ENCODE results near the gene DLGAP4. TPM values are rescaled to one million over a fixed set of nuclear protein-coding genes. Genes with fewer than 3 reads are reported as not detected.
A peak's percentile ranks its signal among the peaks of the same experiment; 100 is the strongest.

The DLGAP4 gene
- total RNA-seq, 1 donor from 2014 or later, result 99.1 TPM

DNA sequence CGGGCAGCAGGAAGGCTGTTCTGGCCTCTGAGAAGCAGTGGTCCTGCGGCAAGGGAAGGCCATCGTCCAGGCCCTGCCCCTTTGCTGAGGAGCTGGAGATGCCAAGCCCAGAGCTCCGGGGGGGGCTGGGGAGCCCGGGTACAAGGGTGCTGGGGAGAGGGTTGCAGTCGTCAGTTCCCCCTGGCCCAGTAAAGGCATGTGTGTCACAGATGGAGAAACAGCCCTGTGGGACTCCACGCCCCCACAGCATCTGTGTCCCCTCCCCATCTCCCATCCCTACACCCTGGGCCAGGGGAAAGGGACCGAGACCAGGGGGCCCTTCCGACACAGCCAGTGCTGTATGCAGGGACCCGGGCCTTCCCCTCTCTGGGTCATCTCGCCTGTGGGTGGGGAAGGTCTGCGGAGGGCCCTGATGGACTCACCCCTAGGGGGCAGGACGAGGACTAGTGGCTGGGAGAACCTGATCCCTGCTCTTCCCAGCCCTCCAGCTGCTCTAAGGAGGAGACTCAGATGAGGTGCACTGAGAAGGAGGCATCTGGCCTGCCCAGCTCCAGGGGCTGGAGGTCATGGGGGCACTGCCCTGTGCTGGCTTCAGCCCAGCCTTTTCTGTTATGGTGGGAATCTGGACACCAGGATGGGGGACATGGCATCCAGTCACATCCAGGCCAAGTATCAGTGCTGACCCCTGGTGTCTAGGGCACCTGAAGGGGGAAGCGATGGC, 235.8 kb downstream of the DLGAP4 start:
- H3K36me3 Mint-ChIP-seq, result peaks cover 7% of the 10 kb centered on the region
- TF ChIP-seq, protein P1, sequence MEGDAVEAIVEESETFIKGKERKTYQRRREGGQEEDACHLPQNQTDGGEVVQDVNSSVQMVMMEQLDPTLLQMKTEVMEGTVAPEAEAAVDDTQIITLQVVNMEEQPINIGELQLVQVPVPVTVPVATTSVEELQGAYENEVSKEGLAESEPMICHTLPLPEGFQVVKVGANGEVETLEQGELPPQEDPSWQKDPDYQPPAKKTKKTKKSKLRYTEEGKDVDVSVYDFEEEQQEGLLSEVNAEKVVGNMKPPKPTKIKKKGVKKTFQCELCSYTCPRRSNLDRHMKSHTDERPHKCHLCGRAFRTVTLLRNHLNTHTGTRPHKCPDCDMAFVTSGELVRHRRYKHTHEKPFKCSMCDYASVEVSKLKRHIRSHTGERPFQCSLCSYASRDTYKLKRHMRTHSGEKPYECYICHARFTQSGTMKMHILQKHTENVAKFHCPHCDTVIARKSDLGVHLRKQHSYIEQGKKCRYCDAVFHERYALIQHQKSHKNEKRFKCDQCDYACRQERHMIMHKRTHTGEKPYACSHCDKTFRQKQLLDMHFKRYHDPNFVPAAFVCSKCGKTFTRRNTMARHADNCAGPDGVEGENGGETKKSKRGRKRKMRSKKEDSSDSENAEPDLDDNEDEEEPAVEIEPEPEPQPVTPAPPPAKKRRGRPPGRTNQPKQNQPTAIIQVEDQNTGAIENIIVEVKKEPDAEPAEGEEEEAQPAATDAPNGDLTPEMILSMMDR (IDR thresholded peaks at IDR 0.05; ENCODE audit: unreplicated experiment), result peak; percentile 33
- H3K4me1 Mint-ChIP-seq, result peaks cover 39% of the 10 kb centered on the region
- H3K27ac Mint-ChIP-seq, result peak overlapping the region; percentile 83
- peak overlapping the region; percentile 77 for H3K4me3 Mint-ChIP-seq
- DNase-seq (ENCODE audit: low spot score in 2 of 2, unreplicated experiment in 2 of 2), result peak in 1 of 2 experiments; percentile 46
- no peaks in the 10 kb centered on the region for H3K27me3 Mint-ChIP-seq (ENCODE audit: low read depth)
- H3K9me3 Mint-ChIP-seq, result no peaks in the 10 kb centered on the region

DNA sequence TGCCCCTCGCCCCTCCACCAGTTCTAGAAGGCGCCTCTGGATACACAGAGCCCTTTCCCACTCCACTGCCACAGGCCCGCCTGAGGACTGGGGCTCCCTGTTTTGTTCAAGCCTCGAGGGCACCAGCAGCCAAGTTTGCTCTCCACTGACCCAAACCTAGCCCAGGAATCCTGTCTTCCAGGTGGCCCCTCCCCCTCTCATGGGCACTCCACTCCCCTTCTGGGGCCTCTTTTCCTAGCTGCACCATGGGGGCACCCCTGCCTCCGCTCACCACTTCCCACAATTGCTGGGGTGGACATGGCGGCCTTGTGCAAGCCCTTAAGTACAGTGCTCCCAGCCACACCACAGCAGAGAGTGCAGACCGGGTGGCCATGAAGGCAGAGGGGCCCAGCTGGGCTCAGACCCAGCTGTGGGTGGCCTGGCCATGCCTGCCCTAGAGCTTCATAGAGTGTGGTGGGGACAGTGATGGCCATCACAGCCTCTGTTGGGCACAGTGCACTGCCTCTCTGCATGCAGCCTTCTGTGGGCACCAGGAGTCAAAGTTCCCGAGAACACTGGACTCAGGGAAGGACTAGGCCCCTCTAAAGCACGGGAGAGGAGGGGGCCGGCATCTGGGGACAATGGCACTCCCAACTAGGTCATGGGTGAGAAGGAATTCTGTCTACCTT, 236.5 kb downstream of the DLGAP4 start:
- peak overlapping the region; percentile 81 for H3K27ac Mint-ChIP-seq
- DNase-seq (ENCODE audit: low spot score in 2 of 2, unreplicated experiment in 2 of 2), result no peak
- H3K36me3 Mint-ChIP-seq, result peaks cover 7% of the 10 kb centered on the region
- TF ChIP-seq, protein P1 (IDR thresholded peaks at IDR 0.05; ENCODE audit: unreplicated experiment), result no peak
- H3K4me1 Mint-ChIP-seq, result peaks cover 39% of the 10 kb centered on the region
- H3K27me3 Mint-ChIP-seq (ENCODE audit: low read depth), result no peaks in the 10 kb centered on the region
- no peaks in the 10 kb centered on the region for H3K9me3 Mint-ChIP-seq
- peak overlapping the region; percentile 77 for H3K4me3 Mint-ChIP-seq

- no peak for DNase-seq (ENCODE audit: low spot score in 2 of 2, unreplicated experiment in 2 of 2)
- Mint-ChIP-seq H3K4me1 (peaks cover 39% of the 10 kb centered on the region), H3K4me3 (peak overlapping the region; percentile 77), H3K27me3 (ENCODE audit: low read depth) (no peaks in the 10 kb centered on the region), H3K27ac (peak overlapping the region; percentile 86), H3K36me3 (peaks cover 11% of the 10 kb centered on the region), H3K9me3 (no peaks in the 10 kb centered on the region)
- TF ChIP-seq, protein P1 (IDR thresholded peaks at IDR 0.05; ENCODE audit: unreplicated experiment), result no peak
Observed at GRCh38 chr20:36543184-36544133, 237.3 kb downstream of the DLGAP4 start.

- Mint-ChIP-seq H3K27ac (peak overlapping the region; percentile 86), H3K36me3 (peaks cover 14% of the 10 kb centered on the region), H3K27me3 (ENCODE audit: low read depth) (no peaks in the 10 kb centered on the region), H3K4me1 (peaks cover 36% of the 10 kb centered on the region), H3K4me3 (peak overlapping the region; percentile 77), H3K9me3 (no peaks in the 10 kb centered on the region)
- TF ChIP-seq, protein P1 (IDR thresholded peaks at IDR 0.05; ENCODE audit: unreplicated experiment), result no peak
- DNase-seq (ENCODE audit: low spot score in 2 of 2, unreplicated experiment in 2 of 2), result no peak
Observed at GRCh38 chr20:36544134-36545018, 238.2 kb downstream of the DLGAP4 start.

Data from mesothelial cell of epicardium (in vitro differentiated cells).